HG02870 (cell line): ENCODE data around the gene GOSR1.
"Not testable (repeated sequence)": the region's sequence is repeated elsewhere in the genome, so short reads cannot be mapped to it uniquely, and the experiment has no call there.

ENCODE experiments used
- ATAC-seq: cut with Tn5 transposase; IDR thresholded peaks from one replicate; pipeline ENCODE4 v1.9.1; 2021; ENCODE audit warnings: mild to moderate bottlenecking, moderate library complexity; ENCODE audit not compliant: unreplicated experiment

The GOSR1 gene

GRCh38 chr17:30541802-30542201, 64.6 kb downstream of the GOSR1 start:
- ATAC-seq: no peak

- no peak for ATAC-seq
Measured at GRCh38 chr17:30543456-30543855, 66.2 kb downstream of the GOSR1 start.

GRCh38 chr17:30545024-30545423, 67.8 kb downstream of the GOSR1 start:
- no peak for ATAC-seq

GRCh38 chr17:30547778-30548573, 70.8 kb downstream of the GOSR1 start:
- ATAC-seq: no peak

- not testable (repeated sequence) for ATAC-seq
Measured at GRCh38 chr17:30549181-30549580, 72.0 kb downstream of the GOSR1 start.

DNA sequence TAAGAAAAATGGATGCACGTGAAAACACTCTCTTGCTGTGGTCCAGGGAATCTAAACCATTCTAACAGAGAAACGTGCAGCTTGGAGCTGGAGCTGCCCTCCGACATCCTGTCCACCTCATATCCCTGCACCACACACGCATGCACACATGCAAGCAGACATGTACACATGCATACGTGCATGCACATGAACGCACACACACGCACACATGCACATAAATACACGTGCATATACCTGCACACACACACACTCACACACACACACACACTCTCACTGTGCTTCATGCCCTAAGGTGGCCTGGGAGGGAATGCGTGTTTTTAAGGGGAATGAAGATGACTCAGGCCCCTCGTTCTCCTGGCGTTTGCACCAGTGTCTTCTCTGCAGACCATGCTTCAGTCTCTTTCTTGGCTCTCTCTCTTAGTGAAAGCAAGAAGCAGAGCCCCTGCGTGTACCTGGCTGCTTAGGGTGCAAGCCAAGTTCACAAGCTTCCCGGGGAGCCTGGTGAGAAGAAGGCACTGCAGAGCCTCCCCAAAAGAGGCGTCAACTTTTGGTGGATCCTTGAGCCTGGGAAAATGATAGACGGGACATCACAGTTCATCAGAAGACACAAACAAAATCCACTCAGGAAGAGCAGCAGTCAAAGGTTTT, 72.8 kb downstream of the GOSR1 start:
- ATAC-seq: no peak

- no peak for ATAC-seq
Measured at GRCh38 chr17:30550512-30551273, 73.5 kb downstream of the GOSR1 start.

DNA sequence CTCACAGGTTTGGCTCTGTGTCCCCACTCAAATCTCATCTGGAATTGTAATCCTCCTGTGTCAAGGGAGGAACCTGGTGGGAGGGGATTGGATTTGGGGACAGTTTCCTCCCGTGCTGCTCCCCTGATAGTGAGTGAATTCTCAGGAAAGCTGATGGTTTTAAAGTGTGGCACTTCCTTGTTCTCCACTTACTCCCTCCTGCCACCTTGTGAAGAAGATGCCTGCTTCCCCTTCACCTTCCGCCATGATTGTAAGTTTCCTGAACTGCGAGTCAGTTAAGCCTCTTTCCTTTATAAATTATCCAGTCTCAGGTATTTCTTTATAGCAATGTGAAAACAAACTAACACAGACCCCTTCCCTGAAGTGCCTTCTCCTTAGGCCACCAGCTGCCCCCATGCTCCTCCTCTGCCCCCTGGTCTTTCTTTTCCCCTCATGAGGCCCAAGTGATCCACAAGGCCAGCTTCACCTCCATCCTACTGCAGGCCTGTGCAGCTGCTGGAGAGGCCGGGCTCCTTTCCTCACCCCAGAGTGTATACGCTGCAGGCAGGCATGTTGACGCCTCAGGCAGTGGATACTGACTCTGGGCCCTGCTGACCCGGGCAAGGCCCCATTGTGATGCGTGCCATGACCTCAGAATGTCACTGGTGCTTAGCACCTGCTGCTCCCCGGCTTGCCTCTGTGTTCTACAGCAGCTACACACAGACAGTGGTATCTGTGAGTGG, 74.2 kb downstream of the GOSR1 start:
- not testable (repeated sequence) for ATAC-seq

GRCh38 chr17:30551996-30552339, 74.8 kb downstream of the GOSR1 start:
- ATAC-seq: no peak

- ATAC-seq: no peak
Measured at GRCh38 chr17:30552994-30553566, 75.9 kb downstream of the GOSR1 start.

DNA sequence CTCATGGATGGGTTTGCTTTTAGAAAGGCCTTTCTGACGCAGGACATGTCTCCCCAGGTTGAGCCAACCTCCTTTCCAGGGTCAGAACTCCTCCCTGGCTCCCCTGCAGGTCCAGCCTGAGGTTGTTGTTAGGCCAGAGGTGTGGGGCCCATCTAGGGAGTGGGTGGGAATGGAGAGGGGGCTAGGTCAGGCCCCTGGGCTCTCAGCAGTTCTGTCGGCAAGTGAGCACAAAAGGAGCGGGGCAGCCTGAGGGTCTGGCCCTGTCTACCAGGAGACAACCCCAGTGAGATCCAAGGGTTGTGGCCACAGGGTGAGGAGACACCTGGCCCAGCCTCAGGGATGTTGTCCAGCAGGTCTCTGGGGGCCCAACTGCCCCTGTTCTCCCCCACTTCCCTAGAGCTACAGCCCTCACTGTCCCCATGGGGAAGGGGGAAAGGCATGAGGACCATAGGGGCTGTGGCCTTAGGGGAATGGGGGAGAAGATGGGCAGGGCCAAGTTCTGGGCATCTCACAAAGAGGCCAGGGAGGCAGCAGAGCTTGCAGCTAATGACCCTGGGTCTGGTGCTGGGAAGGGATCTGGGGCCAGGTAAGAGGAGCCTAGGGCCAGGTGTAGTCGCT, 76.7 kb downstream of the GOSR1 start:
- not testable (repeated sequence) for ATAC-seq

GRCh38 chr17:30554839-30555751, 77.9 kb downstream of the GOSR1 start:
- ATAC-seq: no peak

DNA sequence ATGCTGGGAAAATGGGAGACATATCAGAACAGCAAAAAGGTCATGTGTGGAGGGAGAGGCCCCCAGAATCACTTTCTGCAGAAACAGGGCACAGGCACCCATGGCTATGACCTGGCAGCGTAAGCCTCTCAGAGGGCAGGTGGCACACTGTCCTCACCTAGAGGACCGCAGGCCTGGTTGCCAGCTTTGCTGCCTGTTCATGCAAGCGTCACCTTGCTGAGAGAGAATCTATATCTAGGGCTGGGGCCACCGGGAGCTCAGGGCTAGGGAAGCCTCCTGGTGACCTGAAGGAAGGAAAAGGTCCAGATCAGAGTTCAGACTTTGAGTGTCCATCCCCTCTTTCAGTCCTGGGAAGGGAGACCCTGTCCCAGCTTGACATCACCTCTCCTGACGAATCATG, 78.7 kb downstream of the GOSR1 start:
- no peak for ATAC-seq

DNA sequence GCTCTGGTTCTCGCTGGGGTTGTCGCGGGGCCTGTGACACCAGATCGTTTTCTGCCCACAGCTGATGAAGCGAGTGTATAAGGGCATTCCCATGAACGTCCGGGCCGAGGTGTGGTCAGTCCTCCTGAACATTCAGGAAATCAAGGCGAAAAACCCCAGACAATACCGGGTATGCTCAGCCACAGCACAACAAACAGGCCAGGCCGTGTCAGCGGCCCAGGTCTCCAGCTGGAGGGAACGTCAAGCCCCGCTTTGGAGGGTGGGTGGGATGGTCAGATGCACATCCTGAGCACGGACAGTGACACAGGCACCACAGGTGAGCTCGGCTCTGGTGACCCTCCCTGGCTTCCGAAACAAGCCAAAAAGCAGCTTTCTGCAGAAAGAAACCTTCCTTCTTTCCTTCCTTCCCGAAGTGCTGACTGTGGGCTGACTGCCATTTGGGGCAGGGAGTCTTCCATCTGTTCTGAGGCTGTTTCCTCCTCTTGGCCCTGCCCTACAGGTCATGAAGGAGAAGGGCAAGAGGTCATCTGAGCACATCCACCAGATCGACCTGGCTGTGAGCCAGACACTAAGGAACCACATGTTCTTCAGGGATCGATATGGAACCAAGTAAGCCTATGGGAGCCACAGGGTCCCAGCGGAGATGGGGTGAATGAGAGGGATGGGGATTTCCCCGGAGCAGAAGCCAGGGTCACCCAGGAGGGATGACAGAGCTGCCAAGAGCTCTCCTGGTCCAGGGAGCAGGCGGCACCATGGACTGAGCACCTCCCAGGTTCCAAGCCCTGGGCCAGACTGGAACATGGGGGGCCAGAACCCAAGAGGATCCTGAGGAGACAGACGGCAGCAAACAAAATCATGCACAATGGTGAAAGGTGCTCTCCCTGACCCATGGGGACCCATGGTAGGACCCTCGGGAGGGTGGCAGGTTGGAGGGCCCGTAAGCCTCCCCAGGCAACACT, 79.4 kb downstream of the GOSR1 start:
- ATAC-seq: no peak

DNA sequence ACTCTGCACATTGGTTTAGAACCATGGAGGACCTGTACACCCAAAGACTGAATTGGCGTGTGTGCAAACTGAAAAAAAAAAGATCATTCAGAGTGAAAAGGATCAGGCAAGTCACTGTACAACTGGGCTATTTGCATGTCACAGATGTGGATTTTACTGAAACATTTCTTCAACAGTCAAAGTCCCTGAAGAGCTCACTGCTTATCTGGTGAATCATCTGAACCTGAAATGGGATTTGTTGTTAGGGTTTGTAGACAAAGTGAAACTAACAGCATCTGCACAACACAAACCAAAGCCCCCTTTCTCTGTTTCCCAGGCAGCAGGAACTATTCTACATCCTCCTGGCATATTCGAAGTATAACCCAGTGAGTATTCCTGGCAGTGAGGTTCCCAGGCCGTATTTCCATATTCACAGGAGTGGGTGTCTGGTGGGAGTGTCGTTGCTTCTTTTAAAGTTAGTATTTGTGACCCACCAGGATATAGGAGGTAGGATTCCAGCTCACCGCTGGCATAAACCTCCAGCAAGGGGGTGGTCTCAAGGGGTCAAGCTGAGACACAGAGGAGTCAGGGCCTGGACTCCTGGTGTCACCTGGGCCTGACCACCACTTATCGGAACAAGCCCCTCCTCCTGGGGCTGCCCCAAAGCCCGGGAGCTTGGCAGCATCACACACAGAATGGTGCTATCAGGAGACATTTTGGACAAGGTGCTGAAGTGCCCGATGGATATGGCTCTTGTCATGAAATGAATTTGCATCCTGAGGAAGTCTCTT, 80.9 kb downstream of the GOSR1 start:
- no peak for ATAC-seq

- no peak for ATAC-seq
Measured at GRCh38 chr17:30558686-30559545, 81.7 kb downstream of the GOSR1 start.

GRCh38 chr17:30559656-30560055, 82.4 kb downstream of the GOSR1 start:
- no peak for ATAC-seq
